GM18502 (cell line): ENCODE results near the gene CCT4.

Experiments
- ATAC-seq: cut with Tn5 transposase; IDR thresholded peaks from one replicate; pipeline ENCODE4 v1.9.1; 2021; ENCODE audit warnings: mild to moderate bottlenecking; ENCODE audit not compliant: unreplicated experiment, poor library complexity

Gene CCT4

DNA sequence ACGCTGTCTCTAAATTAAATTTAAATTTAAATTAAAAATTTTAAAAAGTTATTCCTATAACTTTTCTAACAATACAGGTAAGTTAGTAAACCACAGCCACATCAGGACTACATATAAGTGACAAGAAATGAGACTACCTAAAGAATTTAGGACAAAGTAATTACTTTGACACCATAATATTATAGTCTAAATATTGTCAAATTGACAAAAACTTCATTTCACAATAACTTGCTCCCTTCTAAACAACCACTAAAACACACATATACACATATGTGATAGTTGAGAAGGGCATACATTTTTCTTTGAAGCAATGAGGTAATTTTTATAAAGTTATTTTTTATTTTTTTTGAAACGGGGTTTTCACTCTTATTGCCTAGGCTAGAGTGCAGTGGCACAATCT lies 66.2 kb downstream of the CCT4 start:
- no peak for ATAC-seq
